ENCODE measurements around the gene VPS50. TPM values are rescaled to one million over a fixed set of nuclear protein-coding genes. Genes with fewer than 3 reads are reported as not detected.

VPS50 gene
- total and polyA plus RNA-seq, 4 experiments from 2014 or later = 7.5 to 45.8 (median 26.0) TPM

DNA sequence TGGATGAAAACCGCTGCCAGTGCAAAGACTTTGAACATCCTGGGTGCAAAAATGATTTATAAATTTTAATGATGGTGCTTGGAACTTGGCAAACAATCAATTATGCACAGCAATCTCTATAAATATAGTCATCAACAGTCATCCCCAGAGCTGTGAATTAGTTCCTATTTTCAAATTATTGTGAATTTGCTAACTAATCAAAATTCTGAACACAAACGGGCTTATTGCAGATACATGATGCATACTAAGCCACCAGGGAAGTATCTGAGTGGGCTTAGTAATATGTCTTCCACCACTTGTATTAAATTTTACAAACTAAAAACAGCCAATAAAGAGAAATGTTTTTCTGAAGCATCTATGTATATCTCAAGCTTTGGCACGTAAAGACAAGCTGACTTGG, 177.2 kb downstream of the VPS50 start:
- Mint-ChIP-seq H3K27me3 (peaks cover 4 to 11% of the 10 kb centered on the region in 2 donors), H3K4me1 (no peaks in the 10 kb centered on the region), H3K27ac (no peak overlapping the region), H3K4me3 (no peak overlapping the region), H3K9me3 (peaks cover 0 to 21% (median 16%) of the 10 kb centered on the region in 8 donors), H3K36me3 (no peaks in the 10 kb centered on the region)
- Histone ChIP-seq H3K9me3 (ENCODE audit: control insufficient read depth in 1 of 2, low read length in 2 of 2) (peaks cover 0 to 4% of the 10 kb centered on the region in 2 donors), H3K27me3 (ENCODE audit: insufficient read depth, low read length) (no peaks in the 10 kb centered on the region), H3K27ac (ENCODE audit: low read depth, low read length) (no peak overlapping the region), H3K36me3 (ENCODE audit: insufficient read depth, low read length) (no peaks in the 10 kb centered on the region), H3K4me3 (ENCODE audit: low read length in 2 of 2) (no peak overlapping the region), H3K4me1 (ENCODE audit: insufficient read depth, low read length) (no peaks in the 10 kb centered on the region)
- ChIA-PET POLR2A (ENCODE audit: partially characterized antibody) (no interaction called here), CTCF (ENCODE audit: partially characterized antibody) (no interaction called here)
- no peak for DNase-seq
- intact Hi-C loops (cut with micrococcal nuclease) = no loop called here

Other genes starting within 250 kb of the VPS50 start
- gene SAMD9, start 114.4 kb upstream of the VPS50 start, total RNA-seq = 10 to 100 TPM; 55.1 to 56.6 TPM
- 10 to 100 TPM; 13.3 to 23.8 TPM for gene SAMD9, start 114.4 kb upstream of the VPS50 start, polyA plus RNA-seq
- gene SAMD9L, start 84.0 kb upstream of the VPS50 start, total RNA-seq = 10 to 100 TPM; 36.9 to 41.3 TPM
- 10 to 100 TPM; 20.4 to 49.4 TPM for gene SAMD9L, start 84.0 kb upstream of the VPS50 start, polyA plus RNA-seq
- gene HEPACAM2, start 5.9 kb upstream of the VPS50 start, total RNA-seq = under 1 TPM in 1 of 2 experiments, not detected in 1; 0.15 TPM
- gene HEPACAM2, start 5.9 kb upstream of the VPS50 start, polyA plus RNA-seq = not detected

Measured in CD4-positive, alpha-beta memory T cell (primary cell).